Measurements from ENCODE around the gene MGLL.
"Not testable (repeated sequence)": the region's sequence is repeated elsewhere in the genome, so short reads cannot be mapped to it uniquely, and the experiment has no call there.

MGLL gene

DNA sequence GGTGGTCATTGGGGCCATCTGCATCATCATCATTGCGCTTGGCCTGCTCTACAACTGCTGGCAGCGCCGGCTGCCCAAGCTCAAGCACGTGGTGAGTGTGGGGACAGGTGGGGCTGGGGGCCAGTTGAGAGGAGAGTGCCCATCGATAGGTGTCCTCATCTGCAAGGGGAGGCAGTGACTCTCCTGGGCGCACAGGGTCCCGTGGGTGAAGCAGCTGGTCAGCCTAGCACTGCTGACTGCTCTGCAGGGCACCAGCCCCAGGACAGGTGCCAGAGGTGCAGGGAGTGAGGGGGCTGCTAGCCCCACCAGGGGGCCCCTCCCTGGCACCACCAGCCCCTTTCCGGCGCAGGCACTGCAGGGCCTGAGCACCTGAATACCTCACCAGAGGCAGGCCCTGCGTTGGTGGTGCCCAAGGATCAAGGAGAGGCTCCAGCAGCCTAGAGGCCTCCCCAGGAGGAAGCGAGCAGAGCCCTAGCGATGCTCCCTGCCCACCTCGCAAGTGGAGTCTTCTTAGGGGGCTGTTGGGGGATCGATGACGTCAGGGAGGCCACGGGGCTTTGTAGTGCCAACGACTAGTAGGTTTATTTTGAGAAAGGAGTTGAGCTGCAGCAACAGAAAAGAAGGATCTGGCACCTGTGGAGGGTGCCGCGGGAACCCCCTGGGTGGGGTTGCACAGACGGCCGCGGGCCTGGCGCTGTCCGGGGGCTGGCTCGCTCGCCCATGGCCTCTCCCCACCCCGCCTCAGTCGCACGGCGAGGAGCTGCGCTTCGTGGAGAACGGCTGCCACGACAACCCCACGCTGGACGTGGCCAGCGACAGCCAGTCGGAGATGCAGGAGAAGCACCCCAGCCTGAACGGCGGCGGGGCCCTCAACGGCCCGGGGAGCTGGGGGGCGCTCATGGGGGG lies 150.5 kb downstream of the MGLL start:
- DNase-seq, result peak; percentile 39

DNA sequence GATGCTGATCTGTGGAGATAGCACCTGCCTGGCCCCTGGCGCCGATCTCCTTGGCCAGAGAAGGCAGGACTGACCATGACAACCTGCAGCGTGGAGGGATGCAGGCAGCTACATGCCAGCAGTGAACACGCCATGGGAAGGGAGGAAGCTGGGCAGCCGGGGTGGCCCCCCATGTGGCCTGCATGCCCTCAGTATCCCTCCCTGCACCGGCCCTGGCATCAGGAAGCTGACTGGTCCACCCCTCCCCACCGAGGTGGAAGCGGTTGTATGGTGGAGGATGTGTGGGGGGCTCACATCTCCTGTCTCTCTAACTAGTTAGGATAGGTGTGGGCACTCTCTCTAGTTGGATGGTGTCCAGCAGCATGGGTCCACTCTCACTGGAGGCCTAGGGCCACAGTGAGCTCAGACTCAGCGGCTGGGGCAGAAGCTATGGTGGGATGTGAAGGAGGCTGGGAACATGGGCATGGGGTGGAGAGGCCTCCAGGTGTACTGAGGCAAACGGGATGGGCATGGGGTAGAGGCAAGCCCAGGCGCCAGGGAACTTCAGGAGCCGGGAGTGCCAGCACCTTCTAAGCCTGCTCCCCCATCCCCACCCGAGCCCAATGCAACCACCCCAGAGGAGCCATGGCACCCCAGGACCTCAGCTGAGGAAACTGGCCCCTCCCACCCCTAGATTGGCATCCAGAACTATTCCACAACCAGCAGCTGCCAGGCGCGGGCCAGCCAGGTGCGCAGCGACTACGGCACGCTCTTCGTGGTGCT lies 151.4 kb downstream of the MGLL start:
- no peak for DNase-seq

DNA sequence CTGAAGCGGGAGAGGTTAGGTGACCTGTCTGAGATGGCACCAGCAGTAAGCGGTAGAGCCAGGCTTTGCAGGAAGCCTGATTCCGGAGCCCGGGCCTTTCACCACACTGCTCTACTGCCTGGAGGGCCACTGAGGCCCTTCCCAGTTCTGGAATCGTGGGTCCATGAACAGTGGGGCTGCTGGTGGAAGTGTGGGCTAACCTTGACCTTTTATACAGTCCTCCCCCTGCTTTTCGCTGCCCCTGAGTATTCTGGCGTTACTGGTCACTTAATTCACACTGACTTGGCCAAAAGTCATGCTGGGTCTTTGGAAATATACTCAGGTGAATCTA lies 152.1 kb downstream of the MGLL start:
- DNase-seq, result no peak

DNA sequence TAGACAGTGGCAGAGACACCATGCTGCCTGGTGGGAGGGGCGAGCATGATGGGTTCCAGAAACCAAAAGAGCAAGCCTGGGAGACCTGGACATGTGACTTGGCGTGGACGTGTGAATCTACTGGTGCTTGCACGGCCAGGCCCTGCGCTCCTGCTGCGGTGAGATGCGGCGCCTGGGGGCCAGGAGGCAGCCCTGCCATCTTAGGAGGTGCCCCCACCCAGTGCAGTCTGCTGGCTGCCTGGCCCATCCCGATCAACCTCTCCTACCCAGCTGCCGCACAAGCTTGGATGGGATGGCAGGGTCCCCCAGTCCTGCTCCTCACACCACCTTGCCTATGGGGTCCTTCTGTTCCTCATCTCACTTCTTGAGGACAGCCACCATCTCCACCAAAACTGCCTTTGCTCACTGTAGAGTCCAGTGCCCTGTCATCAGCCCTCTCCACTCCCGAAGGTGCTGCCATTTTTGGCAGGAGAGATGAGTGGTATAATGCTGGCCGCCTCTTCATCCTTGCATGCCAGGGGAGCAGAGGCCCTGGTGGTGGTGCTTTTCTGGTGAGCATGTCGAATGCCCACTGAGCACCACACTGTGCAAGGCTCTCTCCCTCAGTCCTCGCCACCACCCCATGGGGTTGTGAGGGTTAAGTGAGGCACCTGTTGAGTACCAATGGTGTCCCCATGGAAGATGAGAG lies 152.6 kb downstream of the MGLL start:
- DNase-seq, result no peak

DNA sequence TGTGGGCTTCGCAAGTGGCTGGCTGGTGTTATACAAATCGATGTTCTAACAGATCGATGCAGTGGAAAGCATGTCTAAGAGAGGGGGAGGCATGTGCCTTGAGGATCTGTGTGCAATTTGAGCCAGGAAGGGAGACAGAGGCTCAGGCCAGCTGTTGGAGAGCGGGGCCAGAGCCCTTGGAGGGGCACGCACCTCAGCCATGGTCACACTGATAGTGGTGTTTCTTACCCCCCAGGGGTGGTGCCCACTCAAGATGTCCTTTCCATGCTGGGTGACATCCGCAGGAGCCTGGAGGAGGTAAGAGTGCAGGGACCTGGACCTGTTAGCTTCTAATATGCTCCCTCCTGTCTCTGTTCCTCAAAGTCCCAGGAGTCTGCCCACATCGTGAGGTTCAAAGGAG lies 153.4 kb downstream of the MGLL start:
- no peak for DNase-seq

DNA sequence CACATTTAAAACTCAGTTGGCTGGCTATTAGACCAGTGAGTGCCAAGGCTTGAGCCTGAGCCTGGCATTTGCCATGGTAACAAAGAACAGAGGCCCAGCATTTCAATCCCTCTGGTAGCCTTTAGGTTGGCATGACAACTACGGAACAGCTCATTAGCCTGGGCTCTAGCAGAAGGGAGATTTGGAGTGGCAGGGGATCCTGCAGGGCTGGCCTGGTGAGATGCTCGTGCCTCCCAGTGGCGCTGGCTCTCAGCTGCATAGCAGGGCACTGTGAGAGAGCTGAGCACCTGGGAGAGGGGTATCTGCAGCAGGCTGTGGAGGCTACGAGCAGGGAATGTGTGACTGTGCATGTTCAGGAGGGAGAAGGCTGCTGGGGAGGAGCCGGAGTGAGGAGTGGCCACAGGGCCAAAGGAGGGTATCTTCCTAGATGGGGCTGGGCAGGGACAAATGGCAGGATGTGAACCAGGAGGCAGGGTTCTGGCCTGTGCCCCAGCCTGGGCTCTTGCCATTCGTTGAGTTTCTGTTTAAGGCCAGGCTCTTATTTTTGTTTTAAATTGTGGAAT lies 155.1 kb downstream of the MGLL start:
- DNase-seq, result no peak

DNA sequence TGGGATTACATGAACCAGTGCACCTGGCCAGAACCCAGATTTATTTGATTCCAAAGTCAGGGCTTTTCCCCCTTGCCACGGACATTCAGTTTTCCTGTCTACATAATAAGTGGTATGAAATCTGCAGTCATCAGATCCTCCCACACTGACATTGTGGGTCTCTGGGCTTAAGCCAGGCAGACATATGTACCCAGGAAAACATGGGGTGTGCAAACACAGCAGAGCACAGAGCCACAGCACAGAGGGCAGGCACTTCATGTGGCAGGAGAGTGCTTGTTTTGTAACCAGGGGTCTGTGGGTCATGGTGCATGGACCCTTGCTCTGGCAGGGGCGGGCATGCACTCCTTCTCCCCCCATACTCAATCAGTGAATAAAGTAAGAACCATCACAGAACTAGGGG lies 155.6 kb downstream of the MGLL start:
- DNase-seq, result no peak

DNA sequence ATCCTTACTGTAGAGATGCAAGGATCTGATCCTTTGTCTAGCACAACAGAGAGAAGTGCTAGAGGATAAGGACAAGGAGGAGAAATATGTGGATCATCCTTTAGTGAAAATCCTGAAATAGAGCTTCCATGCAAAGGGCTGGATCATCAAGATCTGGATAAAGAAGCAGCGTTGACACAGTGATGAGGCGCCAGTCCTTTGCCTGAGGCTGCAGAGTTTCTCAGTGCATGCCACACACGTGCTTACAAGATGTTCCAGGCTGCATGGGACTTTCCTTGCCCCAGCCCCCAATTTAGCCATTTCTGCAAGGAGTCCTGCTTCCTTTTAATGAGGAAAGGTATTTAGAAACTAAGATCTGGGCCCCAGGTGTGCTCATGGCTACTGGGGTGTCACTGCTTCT lies 156.7 kb downstream of the MGLL start:
- no peak for DNase-seq

DNA sequence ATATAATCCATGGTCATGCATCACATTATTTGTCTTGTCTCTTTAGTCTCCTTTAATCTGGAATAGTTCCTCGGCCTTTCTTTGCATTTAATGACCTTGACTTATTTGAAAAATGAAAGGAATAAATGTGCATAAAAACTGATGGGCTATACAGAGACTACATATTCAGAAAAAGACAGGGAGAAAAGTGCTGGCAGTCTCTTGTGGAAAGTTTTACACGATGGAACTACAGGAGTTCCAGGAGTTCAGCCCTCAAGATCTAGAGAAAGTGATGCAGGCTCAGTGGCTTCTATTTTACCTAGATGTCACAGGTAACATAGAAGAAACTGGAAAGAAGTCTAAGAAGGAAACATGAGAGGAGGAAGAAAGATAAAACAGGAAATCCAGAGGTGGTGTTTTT lies 157.2 kb downstream of the MGLL start:
- no peak for DNase-seq

DNA sequence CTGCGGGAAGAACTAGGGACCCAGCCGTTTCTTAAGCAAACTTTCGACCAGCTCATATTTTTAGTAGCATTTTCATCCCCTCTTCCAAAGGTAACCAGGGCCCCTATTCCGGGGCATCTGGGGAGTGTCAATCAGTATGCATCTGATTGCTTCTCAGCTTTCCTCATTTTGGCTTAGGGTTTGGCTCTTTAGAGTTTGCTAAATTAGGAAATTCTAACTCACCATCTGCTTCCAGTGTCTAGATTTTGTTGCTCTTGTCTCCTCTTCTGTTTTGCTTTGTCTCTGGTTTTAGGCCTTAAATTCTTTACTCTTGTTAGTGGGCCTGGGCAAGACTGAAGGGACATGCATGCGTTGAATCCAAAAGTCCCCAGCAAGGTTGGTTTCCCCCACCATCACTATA lies 159.2 kb downstream of the MGLL start:
- no peak for DNase-seq

DNA sequence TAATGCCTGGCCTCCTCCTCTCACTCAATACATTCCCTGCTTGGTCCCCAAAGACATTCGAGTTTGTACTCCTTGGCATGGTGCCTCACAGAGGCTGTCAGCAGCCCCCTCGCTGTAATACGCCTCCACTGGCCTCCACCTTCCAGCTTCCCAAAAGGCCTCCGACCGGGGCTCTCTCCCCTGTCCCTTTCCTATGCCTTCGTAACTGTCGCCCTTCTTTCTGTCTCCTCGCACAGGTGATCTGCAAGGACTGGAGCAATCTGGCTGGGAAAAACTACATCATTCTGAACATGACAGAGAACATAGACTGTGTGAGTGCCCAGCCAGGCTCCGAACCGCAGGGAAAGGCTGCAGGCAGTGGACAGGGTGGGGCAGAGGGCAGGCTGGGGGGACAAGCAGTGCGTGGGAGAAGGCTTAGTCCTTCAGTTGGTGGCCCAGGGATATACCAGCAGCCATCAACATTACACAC lies 160.3 kb downstream of the MGLL start:
- no peak for DNase-seq

DNA sequence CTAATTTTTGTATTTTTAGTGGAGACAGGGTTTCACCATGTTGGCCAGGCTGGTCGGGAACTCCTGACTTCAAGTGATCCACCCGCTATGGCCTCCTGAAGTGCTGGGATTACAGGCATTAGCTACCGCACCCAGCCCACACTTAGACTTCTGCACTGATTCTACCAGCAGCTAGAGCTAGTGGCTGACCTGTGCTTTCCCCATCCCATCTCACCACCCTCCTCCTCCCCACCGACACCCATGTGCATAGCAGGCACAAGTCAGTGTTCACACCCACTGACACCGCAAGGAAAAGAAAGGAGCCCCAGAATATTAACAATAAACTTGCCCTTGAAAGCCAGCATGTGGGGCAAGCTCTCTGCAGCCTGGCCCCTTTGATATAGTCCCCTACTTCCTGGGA lies 160.7 kb downstream of the MGLL start:
- no peak for DNase-seq

DNA sequence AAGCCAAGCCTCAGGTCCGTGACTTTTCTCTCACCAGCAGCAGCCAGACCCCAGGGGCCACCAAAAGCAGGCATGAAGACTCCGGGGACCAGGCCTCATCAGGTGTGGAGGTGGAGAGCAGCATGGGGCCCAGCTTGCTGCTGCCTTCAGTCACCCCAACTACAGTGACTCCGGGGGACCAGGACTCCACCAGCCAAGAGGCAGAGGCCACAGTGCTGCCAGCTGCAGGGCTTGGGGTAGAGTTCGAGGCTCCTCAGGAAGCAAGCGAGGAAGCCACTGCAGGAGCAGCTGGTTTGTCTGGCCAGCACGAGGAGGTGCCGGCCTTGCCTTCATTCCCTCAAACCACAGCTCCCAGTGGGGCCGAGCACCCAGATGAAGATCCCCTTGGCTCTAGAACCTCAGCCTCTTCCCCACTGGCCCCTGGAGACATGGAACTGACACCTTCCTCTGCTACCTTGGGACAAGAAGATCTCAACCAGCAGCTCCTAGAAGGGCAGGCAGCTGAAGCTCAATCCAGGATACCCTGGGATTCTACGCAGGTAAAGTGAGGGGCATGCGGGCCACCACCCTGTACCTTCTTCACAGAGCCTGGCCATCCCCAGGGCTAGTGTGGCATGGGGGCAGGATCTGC lies 161.6 kb downstream of the MGLL start:
- DNase-seq, result no peak

DNA sequence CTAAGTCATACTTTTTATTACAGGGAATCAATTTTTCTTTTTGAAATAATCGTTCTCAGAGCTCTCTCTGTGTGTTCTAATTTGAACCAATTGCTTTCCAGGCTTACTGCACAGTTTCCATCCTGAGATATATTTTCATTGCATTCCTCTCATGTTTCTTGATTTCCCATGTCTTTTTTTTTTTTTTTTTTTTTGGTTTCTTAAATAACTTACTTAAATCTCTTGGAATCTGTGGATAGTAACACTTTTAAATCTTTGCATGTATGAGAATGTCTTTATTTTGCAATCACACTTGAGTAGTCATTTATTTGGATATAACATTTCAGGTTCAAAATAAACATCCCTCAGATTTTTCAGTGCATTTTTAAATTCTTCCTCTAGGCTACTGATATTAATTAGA lies 164.1 kb downstream of the MGLL start:
- no peak for DNase-seq

DNA sequence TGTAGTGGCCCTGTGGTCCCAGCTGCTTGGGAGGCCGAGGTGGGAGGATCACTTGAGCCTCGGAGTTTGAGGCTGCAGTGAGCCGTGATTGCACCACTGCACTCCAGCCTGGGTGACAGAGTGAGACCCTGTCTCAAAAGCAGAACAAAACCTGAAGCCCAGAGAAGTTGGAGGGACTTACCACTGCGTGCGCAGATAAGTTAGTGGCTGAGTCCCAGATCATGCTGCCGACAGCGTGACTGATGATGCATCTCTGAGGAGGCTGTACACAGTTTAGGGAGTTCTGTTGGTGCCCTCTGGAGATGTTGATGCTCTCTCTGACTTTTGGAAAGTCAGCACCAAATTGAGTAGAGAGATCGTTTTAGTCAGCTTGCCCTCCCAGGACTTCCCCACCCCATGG lies 165.4 kb downstream of the MGLL start:
- no peak for DNase-seq

DNA sequence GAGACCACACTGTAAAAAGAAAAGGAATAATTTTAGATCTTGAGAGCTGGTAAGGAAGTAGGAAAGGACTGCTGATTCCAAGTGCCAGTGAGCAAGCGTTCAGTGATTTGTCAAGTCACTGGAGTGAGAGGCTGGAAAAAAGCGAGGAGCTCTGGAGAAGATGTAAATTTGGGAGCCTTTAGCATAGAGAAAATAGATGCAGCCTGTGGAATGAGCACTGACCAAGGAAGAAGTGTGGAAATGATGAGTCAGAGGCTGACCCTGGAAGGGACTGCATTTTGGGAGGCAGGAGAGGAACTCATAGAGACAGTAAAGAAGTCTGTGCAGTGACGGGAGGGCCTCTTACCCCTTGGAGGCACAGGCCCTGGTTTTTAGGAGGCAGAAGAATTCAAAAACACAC lies 166.7 kb downstream of the MGLL start:
- DNase-seq, result no peak

DNA sequence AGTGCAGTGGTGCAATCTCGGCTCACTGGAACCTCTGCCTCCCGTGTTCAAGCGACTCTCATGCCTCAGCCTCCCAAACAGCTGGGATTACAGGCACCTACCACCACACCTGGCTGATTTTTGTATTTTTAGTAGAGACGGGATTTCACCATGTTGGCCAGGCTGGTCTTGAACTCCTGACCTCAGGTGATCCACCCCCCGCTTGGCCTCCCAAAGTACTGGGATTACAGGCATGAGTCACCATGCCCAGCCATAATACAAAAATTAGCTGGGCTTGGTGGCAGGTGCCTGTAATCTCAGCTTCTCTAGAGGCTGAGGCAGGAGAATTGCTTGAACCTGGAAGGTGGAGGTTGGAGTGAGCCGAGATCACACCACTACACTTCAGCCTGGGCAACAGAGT lies 167.3 kb downstream of the MGLL start:
- DNase-seq, result not testable (repeated sequence)

DNA sequence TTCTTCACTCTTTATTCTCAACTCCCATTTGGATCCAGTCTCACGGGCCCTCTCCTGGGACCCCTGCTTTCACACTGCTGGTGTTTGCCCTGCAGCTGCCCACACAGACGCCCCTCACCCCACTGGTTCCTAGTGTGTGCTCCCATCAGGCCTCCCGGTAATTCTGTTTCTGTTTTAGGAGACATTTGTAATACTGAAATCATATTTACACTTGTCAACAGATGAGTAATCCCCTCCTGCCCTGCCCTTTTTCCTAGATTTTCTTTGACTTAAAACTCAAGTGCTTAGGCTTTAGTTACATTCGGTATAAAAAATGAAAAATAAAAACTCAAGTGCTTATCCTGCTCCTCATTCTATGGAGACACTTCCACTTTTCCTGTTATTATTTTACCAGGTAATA lies 167.9 kb downstream of the MGLL start:
- no peak for DNase-seq

DNA sequence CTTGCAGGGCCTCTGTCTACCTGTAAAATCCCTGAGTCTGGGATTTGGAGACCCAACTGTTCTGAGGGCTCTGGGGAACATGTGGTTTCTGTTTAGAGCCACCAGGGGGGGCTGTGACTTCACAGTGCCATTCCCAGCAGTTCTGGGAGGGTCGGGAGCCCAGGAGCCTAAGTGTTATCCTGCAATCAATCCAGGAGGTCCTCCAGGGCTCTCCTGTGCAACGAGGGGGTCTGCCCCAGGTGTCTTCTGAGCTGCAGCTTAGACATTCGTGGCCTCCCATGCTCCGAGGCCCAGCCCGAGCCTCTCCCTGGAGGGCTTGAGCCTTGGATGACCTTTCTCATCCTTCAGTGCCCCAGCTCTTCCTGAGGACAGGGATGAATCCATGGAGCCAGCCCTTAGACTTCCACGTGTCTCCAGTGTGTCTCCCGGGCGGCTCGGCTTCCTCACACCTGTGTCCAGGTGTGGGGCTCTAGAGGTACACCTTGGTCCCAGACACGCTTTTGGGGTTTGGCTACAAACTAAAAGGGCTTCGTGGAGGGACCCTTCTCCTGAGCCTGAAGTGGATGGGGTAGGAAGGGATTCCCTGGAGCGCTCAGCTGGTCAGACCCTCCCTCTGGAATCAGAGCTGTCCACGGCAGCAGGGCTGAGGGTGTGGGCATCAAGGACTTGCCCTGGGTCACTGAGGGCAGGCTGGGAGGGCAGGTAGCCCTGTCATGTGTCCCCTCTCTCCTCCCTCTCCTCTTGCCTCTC lies 169.9 kb downstream of the MGLL start:
- peak; percentile 82 for DNase-seq

DNA sequence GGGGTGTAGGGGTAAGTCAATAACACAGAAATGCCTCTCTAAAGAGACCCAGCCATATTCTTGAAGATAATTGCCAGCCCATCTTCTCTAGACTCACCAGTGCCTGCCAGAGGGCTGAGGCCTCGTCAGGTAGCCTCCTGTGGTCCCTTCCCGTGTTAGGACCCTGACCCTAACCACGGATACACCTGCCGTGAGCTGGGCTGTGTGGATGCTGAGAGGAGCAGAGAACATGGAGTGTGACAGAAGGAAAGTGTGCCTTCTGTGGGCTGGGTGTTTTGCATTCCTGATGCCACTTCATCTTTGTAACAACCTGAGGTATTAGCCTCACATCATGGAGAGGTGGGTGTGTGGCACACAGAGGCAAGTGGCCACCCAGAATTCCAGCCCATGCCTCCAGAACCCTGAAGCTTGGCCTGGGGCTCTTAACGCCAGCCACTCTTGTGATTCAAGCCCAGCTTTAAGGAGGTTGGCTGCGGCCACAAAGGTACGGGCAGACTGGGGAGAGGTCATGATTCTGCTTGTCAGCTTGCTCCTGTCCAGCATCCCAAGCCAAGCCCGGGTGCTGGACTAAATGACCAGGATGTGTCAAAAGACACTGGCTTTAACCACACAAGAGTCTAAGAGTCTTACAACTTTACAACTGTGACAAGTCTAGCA lies 170.7 kb downstream of the MGLL start:
- DNase-seq, result no peak

DNA sequence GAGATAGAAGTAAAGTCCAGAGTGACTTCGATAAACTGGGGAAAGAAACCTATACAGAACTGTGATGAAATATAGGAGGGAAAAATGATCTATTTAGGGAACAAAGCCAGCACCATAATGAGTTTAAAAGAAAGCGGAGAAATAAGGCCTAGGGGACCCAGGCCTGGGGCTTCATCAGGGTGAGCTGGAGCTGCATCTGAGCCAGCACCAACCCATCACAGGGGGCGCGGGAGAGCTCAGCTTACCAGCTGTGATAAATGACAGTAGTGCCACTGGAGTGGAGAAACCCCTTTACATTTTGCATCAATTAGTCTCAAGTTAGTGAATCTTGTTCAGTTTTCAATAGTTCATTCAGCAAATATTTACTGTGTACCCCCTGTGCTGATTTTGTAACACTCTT lies 172.1 kb downstream of the MGLL start:
- no peak for DNase-seq

DNA sequence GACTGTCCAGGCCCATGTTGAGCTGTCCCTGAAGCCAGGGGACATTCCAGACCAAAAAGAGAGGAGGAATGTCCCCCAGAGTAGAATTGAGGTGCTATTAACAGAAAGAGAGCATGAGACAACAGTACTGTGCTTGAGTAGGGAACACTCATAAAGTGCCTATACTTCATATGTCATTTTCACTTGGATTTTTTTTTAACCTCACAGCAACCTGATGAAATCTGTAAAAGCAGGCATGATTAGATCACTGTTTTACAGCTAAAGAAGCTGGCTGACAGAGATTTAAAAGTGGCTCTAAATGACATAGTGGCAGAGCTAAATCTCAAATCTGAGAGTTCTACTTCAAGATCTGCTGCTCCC lies 174.5 kb downstream of the MGLL start:
- DNase-seq, result no peak
